Neural progenitor cell (in vitro differentiated cells): ENCODE measurements around the gene PPAT. TPM values are rescaled to one million over a fixed set of nuclear protein-coding genes. Genes with fewer than 3 reads are reported as not detected.

ENCODE experiments used
- DNase-seq: peaks from one replicate; pipeline ENCODE4 v3.0.0-alpha.2; 2016; ENCODE audit warnings: low spot score
- H2AFZ ChIP-seq: fragments of 200-600 bp; sonication (generic); replicated peaks from 2 replicates; pipeline ENCODE4 v1.6.1; 2016; ENCODE audit warnings: antibody characterized with exemption
- H3F3A ChIP-seq: fragments of 200-600 bp; sonication (generic); 2 replicates; pipeline ENCODE4 v1.6.1; 2016; ENCODE audit warnings: antibody characterized with exemption, low read depth
- H3K27ac ChIP-seq: fragments of 200-600 bp; sonication (generic); 2 replicates; pipeline ENCODE4 v1.5.1; 2016; ENCODE audit warnings: mild to moderate bottlenecking
- H3K27me3 ChIP-seq: fragments of 200-600 bp; sonication (generic); 2 replicates; pipeline ENCODE4 v1.6.1; 2016; ENCODE audit warnings: mild to moderate bottlenecking, moderate library complexity
- H3K36me3 ChIP-seq: fragments of 200-600 bp; sonication (generic); 2 replicates; pipeline ENCODE4 v1.5.1; 2016
- H3K4me1 ChIP-seq: fragments of 200-600 bp; sonication (generic); 2 replicates; pipeline ENCODE4 v1.6.1; 2016; ENCODE audit warnings: mixed run types
- H3K4me2 ChIP-seq: fragments of 200-600 bp; sonication (generic); 2 replicates; pipeline ENCODE4 v1.6.1; 2016
- H3K4me3 ChIP-seq: fragments of 200-600 bp; sonication (generic); 2 replicates; pipeline ENCODE4 v1.5.1; 2016
- H3K79me2 ChIP-seq: fragments of 200-600 bp; sonication (generic); 2 replicates; pipeline ENCODE4 v1.6.1; 2016; ENCODE audit warnings: low read depth
- H3K9ac ChIP-seq: fragments of 200-600 bp; sonication (generic); 2 replicates; pipeline ENCODE4 v1.6.1; 2016
- H3K9me3 ChIP-seq: fragments of 200-600 bp; sonication (generic); 2 replicates; pipeline ENCODE4 v1.5.1; 2016; ENCODE audit warnings: low read depth
- H4K20me1 ChIP-seq: fragments of 200-600 bp; sonication (generic); 2 replicates; pipeline ENCODE4 v1.6.1; 2016; ENCODE audit warnings: low read depth
- H3K27ac Mint-ChIP-seq: 3 replicates; pipeline ENCODE4 v1.8.0; 2021; ENCODE audit warnings: mixed read lengths
- H3K27me3 Mint-ChIP-seq: 2 replicates; pipeline ENCODE4 v1.8.0; 2022; ENCODE audit warnings: low read depth, mild to moderate bottlenecking, inconsistent platforms, moderate library complexity, mixed read lengths; ENCODE audit not compliant: insufficient read depth
- H3K36me3 Mint-ChIP-seq: 3 replicates; pipeline ENCODE4 v1.8.0; 2021; ENCODE audit warnings: mixed read lengths
- H3K4me1 Mint-ChIP-seq: 3 replicates; pipeline ENCODE4 v1.8.0; 2021; ENCODE audit warnings: mixed read lengths
- H3K4me3 Mint-ChIP-seq: 3 replicates; pipeline ENCODE4 v1.8.0; 2021; ENCODE audit warnings: mild to moderate bottlenecking, moderate library complexity, mixed read lengths
- H3K9me3 Mint-ChIP-seq: 3 replicates; pipeline ENCODE4 v1.8.0; 2020; ENCODE audit warnings: mixed read lengths
- CTCF ChIP-seq: fragments of 200-600 bp; sonication (generic); IDR thresholded peaks from 2 replicates; pipeline ENCODE4 v1.5.1; 2017; ENCODE audit warnings: antibody characterized with exemption, mild to moderate bottlenecking
- EZH2 ChIP-seq: fragments of 200-600 bp; sonication (generic); IDR thresholded peaks from 2 replicates; pipeline ENCODE4 v1.6.1; 2017; ENCODE audit warnings: antibody characterized with exemption, mild to moderate bottlenecking, moderate library complexity
- EZH2phosphoT487 ChIP-seq: fragments of 200-600 bp; sonication (generic); IDR thresholded peaks from 2 replicates; pipeline ENCODE4 v1.6.1; 2017; ENCODE audit warnings: antibody characterized with exemption
- total RNA-seq: library from RNA; depleted of rRNA; stranded (reverse); fragments of >200 nt; gene quantifications from 2 replicates; pipeline ENCODE4 v1.2.3, GENCODE V29; 2015; ENCODE audit warnings: low replicate concordance

Gene PPAT
- total RNA-seq, 1 donor from 2014 or later = 108 TPM

- no peak for DNase-seq
- peaks cover 40% of the 10 kb centered on the region for H3K4me1 Mint-ChIP-seq
- peaks cover 61% of the 10 kb centered on the region for H3K79me2 ChIP-seq
These were observed 29.2 kb upstream of the PPAT start for GRCh38 chr4:56464581-56464980.

GRCh38 chr4:56463711-56464110, 28.3 kb upstream of the PPAT start:
- Histone ChIP-seq H3K9me3 (no peaks in the 10 kb centered on the region), H3K27ac (no peak overlapping the region), H3K9ac (no peak overlapping the region), H3K4me2 (no peak overlapping the region), H3K27me3 (no peaks in the 10 kb centered on the region), H3K4me3 (no peak overlapping the region), H3F3A (peaks cover 58% of the 10 kb centered on the region), H3K79me2 (peaks cover 57% of the 10 kb centered on the region), H4K20me1 (peaks cover 46% of the 10 kb centered on the region), H3K4me1 (peaks cover 4% of the 10 kb centered on the region), H3K36me3 (peaks cover 17% of the 10 kb centered on the region), H2AFZ (no peak overlapping the region)
- TF ChIP-seq EZH2phosphoT487 (no peak), EZH2 (no peak), CTCF (no peak)
- Mint-ChIP-seq H3K4me1 (peaks cover 33% of the 10 kb centered on the region), H3K27me3 (peaks cover 8% of the 10 kb centered on the region), H3K27ac (no peak overlapping the region), H3K4me3 (no peak overlapping the region), H3K9me3 (no peaks in the 10 kb centered on the region), H3K36me3 (peaks cover 23% of the 10 kb centered on the region)
- no peak for DNase-seq

More at GRCh38 chr4:56464581-56464980, 29.2 kb upstream of the PPAT start:
- Mint-ChIP-seq H3K4me3 (no peak overlapping the region), H3K27ac (no peak overlapping the region), H3K9me3 (no peaks in the 10 kb centered on the region), H3K36me3 (peaks cover 22% of the 10 kb centered on the region), H3K27me3 (peaks cover 8% of the 10 kb centered on the region)
- Histone ChIP-seq H3K36me3 (peaks cover 10% of the 10 kb centered on the region), H3K27ac (no peak overlapping the region), H3K27me3 (no peaks in the 10 kb centered on the region), H3K9me3 (no peaks in the 10 kb centered on the region), H3F3A (peaks cover 49% of the 10 kb centered on the region), H3K4me3 (peak overlapping the region; percentile 92), H4K20me1 (peaks cover 52% of the 10 kb centered on the region), H3K9ac (no peak overlapping the region), H3K4me1 (peaks cover 10% of the 10 kb centered on the region), H2AFZ (no peak overlapping the region), H3K4me2 (peak overlapping the region; percentile 96)
- no peak for TF ChIP-seq EZH2phosphoT487
- TF ChIP-seq CTCF = no peak
- TF ChIP-seq EZH2 = no peak

GRCh38 chr4:56462157-56462556, 26.7 kb upstream of the PPAT start:
- TF ChIP-seq EZH2 (no peak), EZH2phosphoT487 (no peak), CTCF (no peak)
- H3K27me3 ChIP-seq = no peaks in the 10 kb centered on the region
- peaks cover 42% of the 10 kb centered on the region for H3K79me2 ChIP-seq
- H3K9me3 ChIP-seq = no peaks in the 10 kb centered on the region
- Mint-ChIP-seq H3K4me1 (peaks cover 23% of the 10 kb centered on the region), H3K4me3 (no peak overlapping the region), H3K27ac (no peak overlapping the region), H3K27me3 (peaks cover 6% of the 10 kb centered on the region), H3K9me3 (no peaks in the 10 kb centered on the region), H3K36me3 (peaks cover 24% of the 10 kb centered on the region)
- peaks cover 52% of the 10 kb centered on the region for H3F3A ChIP-seq
- H3K9ac ChIP-seq = no peak overlapping the region
- peaks cover 28% of the 10 kb centered on the region for H3K36me3 ChIP-seq
- H3K4me2 ChIP-seq = no peak overlapping the region
- H3K27ac ChIP-seq = no peak overlapping the region
- H4K20me1 ChIP-seq = peaks cover 49% of the 10 kb centered on the region
- H3K4me1 ChIP-seq = no peaks in the 10 kb centered on the region
- H3K4me3 ChIP-seq = no peak overlapping the region
- DNase-seq = no peak
- H2AFZ ChIP-seq = no peak overlapping the region
